DOHH2 (cell line): Measurements from ENCODE around the gene DNAH1.

ENCODE experiments used
- EZH2phosphoT487 ChIP-seq: fragments of 200-600 bp; sonication (generic); IDR thresholded peaks from 2 replicates; pipeline ENCODE4 v1.6.1; 2017; ENCODE audit warnings: borderline replicate concordance, mild to moderate bottlenecking, antibody characterized with exemption, low read length, moderate library complexity, mixed read lengths
- TF ChIP-seq, protein P1 (sequence below): fragments of 200-600 bp; sonication (generic); IDR thresholded peaks from one replicate; pipeline ENCODE4 v1.5.1; 2014; ENCODE audit warnings: antibody characterized with exemption, mild to moderate bottlenecking, low read depth, low read length; ENCODE audit not compliant: poor library complexity, severe bottlenecking

DNA sequence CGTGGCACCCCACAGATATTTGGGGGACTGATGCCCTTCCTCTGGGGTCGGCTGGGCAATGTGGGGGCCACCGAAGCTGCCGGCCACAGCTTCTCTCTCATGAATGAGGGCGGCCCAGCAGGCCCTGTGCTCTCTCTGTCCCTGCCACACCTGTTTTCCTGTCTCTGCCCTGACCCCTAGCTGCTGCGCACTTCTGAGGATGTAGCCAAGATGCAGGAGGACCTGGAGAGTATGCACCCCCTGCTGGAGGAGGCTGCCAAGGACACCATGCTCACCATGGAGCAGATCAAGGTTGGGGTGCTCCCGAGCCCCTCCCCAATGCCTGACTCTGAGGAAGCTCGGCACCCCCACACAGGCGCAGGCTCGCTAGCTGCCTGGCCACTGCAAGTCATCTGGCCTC lies 69.0 kb downstream of the DNAH1 start:
- TF ChIP-seq, protein P1, sequence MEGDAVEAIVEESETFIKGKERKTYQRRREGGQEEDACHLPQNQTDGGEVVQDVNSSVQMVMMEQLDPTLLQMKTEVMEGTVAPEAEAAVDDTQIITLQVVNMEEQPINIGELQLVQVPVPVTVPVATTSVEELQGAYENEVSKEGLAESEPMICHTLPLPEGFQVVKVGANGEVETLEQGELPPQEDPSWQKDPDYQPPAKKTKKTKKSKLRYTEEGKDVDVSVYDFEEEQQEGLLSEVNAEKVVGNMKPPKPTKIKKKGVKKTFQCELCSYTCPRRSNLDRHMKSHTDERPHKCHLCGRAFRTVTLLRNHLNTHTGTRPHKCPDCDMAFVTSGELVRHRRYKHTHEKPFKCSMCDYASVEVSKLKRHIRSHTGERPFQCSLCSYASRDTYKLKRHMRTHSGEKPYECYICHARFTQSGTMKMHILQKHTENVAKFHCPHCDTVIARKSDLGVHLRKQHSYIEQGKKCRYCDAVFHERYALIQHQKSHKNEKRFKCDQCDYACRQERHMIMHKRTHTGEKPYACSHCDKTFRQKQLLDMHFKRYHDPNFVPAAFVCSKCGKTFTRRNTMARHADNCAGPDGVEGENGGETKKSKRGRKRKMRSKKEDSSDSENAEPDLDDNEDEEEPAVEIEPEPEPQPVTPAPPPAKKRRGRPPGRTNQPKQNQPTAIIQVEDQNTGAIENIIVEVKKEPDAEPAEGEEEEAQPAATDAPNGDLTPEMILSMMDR, result peak; percentile 81
- no peak for TF ChIP-seq EZH2phosphoT487
